Activated T-helper 1 cell treated with Interleukin-2 at 50 U/mL for 16 hours (primary cell): ENCODE results near the gene EVI5L.
A peak's percentile ranks its signal among the peaks of the same experiment; 100 is the strongest.

Experiments
- DNase-seq: peaks from one replicate; pipeline ENCODE4 v3.0.0-alpha.2; 2020; ENCODE audit warnings: low read depth

The EVI5L gene

GRCh38 chr19:7860714-7861618, 30.9 kb downstream of the EVI5L start:
- no peak for DNase-seq

DNA sequence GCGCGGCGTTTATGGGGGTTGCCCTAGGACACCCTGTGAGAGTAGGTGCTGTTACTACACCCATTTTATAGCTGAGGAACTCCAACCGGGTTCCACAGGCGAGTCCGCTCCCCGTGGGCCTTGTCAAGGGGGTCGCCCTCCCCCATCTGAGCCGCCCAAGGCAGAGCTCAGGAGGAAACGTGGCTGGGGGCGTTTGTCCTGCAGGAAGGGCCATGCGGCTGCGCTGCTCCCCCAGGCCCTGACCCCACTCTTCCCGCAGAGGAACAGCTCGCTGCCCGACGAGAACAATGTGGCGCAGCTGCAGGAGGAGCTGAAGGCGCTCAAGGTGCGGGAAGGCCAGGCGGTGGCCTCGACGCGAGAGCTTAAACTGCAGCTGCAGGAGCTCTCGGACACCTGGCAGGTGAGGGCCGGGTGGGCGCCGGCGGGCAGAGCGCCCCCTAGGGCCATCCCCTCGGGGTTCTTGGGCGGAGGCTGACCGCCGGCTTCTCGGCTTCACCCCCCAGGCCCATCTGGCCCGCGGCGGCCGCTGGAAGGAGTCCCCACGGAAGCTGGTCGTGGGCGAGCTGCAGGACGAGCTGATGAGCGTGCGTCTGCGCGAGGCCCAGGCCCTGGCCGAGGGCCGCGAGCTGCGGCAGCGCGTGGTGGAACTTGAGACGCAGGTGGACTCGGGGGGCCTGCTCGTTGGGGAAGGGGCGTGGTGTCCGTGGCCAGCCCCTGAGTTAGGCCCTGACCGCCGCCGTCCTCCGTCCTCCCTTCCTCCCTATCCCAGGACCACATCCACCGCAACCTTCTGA, 31.8 kb downstream of the EVI5L start:
- DNase-seq: no peak

- DNase-seq: peak; percentile 62
These were observed 32.5 kb downstream of the EVI5L start for GRCh38 chr19:7862413-7862951.

DNA sequence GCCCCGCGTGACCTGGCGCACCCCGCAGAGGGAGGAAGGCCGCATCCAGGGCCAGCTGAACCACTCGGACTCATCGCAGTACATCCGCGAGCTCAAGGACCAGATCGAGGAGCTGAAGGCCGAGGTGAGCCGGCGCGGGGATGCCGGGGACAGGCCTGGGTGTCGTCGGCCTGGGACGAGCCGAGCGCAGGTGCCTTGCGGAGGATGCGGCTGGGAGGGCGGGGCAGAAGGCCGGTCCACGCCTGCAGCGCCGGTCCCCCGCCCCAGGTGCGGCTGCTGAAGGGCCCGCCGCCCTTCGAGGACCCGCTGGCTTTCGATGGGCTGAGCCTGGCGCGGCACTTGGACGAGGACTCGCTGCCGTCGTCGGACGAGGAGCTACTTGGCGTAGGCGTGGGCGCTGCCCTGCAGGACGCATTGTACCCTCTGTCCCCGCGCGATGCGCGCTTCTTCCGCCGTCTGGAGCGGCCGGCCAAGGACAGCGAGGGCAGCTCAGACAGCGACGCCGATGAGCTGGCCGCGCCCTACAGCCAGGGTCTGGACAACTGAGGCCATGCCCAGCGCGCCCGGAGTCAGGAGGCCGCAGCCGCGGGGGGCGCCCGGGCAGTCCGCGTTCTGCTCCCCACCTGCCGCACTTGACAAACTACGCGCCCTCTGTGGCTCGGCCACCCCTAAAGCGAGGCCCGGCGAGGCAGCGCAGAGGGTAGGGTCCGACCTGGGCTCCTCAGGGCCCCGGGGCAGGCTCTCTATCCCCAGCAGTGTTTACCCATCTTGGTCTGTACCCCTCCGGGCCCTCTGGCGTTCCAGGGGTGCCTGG, 33.3 kb downstream of the EVI5L start:
- DNase-seq: no peak

DNA sequence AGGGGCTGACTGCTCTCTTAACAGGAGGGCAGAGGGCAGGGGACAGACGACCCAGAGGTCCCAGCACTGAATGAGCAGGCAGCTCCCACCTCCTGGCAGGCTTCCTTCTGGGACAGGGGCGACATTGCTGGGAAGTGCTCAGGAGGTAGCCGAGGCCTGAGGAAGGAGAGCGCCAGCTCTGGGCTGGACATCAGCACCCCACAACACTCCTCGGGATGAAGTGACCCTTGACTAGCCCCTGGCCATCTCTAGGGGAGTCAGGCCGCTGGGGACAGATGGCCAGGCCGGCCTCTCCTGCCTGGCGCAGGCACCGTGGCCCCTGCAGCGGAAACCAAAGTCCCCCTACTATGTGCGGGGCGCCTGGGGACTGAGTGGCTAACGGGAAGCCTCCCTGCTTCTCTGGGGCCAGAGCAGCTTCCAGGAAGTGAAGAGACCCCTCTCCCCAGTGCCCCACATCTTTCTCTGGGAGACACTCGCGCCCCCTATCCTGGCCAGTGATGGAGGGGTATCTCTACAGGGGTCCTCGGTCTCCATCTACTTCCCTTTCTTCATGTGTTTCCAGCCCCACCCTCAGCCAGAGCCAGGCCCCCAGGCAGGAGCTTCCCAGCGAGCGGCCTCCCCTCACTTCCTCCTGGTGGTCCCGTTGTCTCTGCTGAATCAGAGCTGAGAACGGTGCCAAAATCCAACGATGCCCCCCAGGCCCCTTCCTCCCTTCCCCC, 34.1 kb downstream of the EVI5L start:
- no peak for DNase-seq

DNA sequence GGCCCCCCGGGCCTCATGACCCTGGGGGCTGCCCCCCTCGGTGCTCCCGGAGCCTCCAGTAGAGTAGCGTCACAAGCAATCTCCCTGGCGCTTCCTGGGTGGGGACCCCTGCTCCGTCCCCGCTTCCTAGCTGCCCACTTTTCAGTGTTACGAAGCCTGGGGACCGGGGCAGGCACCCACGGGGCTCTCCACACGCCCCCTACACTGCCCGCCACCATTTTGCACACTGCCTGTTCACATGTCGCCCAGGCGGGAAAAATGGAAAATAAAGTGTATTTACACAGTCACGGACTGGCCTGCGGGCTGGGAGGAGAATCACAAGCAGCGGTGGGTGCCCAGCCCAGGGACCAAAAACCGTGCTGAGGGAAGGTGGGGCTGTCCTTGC, 34.7 kb downstream of the EVI5L start:
- no peak for DNase-seq

- no peak for DNase-seq
These were observed 35.4 kb downstream of the EVI5L start for GRCh38 chr19:7865262-7865911.

DNA sequence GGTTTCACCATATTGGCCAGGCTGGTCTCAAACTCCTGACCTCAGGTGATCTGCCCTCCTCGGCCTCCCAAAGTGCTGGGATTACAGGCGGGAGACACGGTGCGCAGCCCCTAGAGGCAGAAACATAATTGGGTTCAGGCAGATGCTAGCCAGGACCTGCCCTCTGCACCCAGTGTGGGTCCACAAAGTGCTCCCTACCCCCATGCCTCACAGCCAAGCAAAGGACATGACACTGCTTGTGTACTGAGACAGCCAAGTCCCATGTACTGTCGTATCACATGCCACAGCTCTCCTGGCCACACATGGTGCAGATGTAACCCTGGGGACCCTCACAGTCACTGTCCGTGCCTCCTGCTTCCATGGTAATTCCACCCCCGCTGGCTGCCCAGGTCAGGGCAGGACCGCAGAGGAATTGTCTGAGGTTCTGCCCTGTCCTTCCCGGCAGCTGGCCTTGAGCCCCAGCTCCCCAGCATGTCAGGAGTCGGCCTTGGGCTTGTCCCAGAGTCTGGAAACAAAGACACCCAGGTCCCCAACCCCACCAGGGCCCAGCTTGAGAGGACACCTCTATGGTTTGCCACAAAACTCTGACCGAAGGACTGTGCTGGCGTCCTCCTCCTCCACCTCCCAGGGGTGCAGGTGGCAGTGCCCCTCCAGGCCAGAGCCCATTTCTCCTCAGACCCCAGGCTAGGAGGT, 36.5 kb downstream of the EVI5L start:
- DNase-seq: no peak

- DNase-seq: no peak
These were observed 37.2 kb downstream of the EVI5L start for GRCh38 chr19:7867092-7867844.

DNA sequence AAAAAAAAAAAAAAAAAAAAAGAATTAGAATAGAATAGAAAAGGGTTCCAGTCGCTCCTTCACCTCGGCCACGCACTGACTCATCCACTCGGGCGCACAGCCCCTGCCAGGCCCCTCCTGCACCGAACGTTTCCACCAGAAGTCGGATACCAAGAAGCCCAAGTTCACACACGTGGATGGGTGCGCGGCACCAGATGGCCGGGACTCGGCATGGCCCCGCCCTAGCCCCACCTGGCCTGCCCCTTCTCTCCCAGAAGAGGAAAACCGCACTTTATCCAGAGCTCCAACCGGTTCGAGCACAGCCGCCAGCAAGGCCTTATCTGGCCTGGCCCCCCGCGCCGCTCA, 38.3 kb downstream of the EVI5L start:
- DNase-seq: no peak

- peak; percentile 78 for DNase-seq
These were observed 38.8 kb downstream of the EVI5L start for GRCh38 chr19:7868671-7869452.

DNA sequence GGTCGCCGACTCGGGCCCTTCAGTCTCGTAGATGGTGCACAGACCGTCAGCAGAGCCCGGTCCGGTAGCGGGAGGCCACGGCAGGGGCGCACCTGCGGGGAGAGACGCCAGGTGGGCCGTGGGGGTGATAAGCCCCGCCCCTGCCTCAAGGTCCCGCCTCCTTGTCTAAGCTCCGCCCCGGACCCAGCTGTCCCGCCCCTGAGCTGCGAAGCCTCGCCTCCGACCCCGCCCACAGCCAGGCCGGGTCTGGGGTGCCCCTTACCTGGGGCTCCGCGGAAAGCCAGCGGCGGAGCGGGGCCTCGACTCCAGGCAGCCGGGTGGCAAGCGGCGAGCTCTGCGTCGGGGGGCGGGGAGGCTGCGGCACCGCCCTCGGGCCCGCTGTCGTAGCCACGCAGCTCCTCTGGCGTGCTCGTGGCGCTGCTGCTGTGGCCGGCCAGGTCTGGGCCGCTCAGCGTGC, 39.5 kb downstream of the EVI5L start:
- peak; percentile 72 for DNase-seq

- DNase-seq: no peak
These were observed 40.0 kb downstream of the EVI5L start for GRCh38 chr19:7869910-7870511.

GRCh38 chr19:7870571-7871436, 40.8 kb downstream of the EVI5L start:
- DNase-seq: no peak

DNA sequence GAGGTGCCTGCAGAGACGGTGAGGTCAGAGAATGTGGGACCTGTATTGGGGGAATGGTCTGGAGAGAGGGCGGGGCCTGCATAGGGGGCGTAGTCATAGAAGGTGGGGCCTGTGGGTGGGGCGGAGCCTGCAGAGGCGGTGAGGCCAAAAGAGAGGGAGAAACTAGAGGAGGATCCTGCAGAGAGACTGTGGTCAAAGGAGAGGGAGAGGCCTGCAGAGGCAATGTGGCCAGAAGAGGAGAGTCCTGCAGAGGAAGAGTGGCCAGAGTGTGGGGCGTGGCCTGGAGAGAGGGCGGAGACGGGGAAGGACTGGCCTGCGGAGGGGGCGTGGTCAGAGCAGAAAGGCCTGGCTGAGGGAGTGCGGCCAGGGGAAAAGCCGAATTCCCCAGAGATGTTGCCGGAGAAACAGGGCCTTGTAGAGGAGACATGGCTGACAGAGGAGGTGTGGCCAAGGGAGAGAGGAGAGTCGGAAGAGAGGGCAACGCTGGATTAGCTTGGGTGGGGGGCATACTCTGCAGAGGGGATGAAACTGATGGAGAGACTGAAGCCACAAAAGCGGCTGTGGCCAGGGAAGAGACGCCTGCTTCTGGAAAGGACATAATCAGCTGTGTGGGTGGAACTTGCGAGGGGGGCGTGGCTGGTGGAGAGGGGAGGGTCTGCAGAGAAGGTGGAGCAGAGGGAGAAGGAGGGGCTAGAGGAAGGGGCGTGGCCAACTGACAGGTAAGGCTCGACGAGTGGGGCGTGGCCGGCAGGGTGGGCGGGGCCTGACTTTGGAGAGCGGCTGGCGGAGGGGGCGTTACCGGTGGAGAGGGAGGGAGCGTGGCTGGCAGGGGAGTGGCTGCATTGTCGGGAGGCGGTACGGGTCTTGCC, 41.7 kb downstream of the EVI5L start:
- peak; percentile 60 for DNase-seq
